Panc1 (cell line): ENCODE data around the gene MBD4. TPM values are rescaled to one million over a fixed set of nuclear protein-coding genes. Genes with fewer than 3 reads are reported as not detected.

Experiments
- ATAC-seq: fragments of 200-7000 bp; cut with Tn5 transposase; 2 replicates; pipeline ENCODE4 v1.9.1; 2020; ENCODE audit warnings: mild to moderate bottlenecking, moderate library complexity
- BruUV-seq: library from RNA; stranded (reverse); fragments of 400-500 nt; replicated peaks from 2 replicates; lab custom pipeline; 2021; lab: Mats Ljungman, UMichigan
- CTCF ChIA-PET: fragments of 300-600 bp; sonication (Branson Sonifier 250); formaldehyde crosslinking; loops from one replicate; lab custom pipeline; 2022; ENCODE audit warnings: antibody characterized with exemption; lab: Charles Lee
- POLR2A ChIA-PET: fragments of 300-600 bp; sonication (Branson Sonifier 250); formaldehyde crosslinking; loops from one replicate; lab custom pipeline; 2022; ENCODE audit warnings: antibody characterized with exemption; lab: Charles Lee
- DNase-seq: peaks from one replicate; pipeline ENCODE4 v3.0.0-alpha.2; 2010; ENCODE audit warnings: low read depth, low spot score
- H3K27ac ChIP-seq: 2 replicates; pipeline ENCODE4 v1.5.1; 2011; ENCODE audit warnings: mild to moderate bottlenecking, low read length, inconsistent platforms
- H3K27me3 ChIP-seq: fragments of 200-500 bp; sonication (Bioruptor generic); 2 replicates; pipeline ENCODE4 v1.6.0; 2014; ENCODE audit warnings: low read length, inconsistent platforms; ENCODE audit not compliant: control insufficient read depth, insufficient read depth
- H3K36me3 ChIP-seq: fragments of 200-500 bp; sonication (Bioruptor generic); 2 replicates; pipeline ENCODE4 v1.5.1; 2014; ENCODE audit warnings: inconsistent platforms, mild to moderate bottlenecking, low read length, moderate library complexity; ENCODE audit not compliant: control insufficient read depth, insufficient read depth
- H3K4me1 ChIP-seq: 2 replicates; pipeline ENCODE4 v1.5.1; 2011; ENCODE audit warnings: inconsistent platforms, mild to moderate bottlenecking, low read length, moderate library complexity; ENCODE audit not compliant: control insufficient read depth, insufficient read depth
- H3K4me3 ChIP-seq, 2 experiments: 2 replicates each; pipeline ENCODE4 v1.5.1; 2011 to 2012; ENCODE audit warnings: low read depth in 2 of 2, low read length in 2 of 2, mild to moderate bottlenecking in 2 of 2, inconsistent platforms in 1 of 2, moderate library complexity in 1 of 2
- H3K9me3 ChIP-seq: fragments of 200-500 bp; sonication (Bioruptor generic); 2 replicates; pipeline ENCODE4 v1.5.1; 2014; ENCODE audit warnings: low read depth, mild to moderate bottlenecking, inconsistent platforms, low read length, moderate library complexity; ENCODE audit not compliant: control insufficient read depth, insufficient read depth
- CTCF ChIP-seq: fragments of 450-650 bp; IDR thresholded peaks from 2 replicates; pipeline ENCODE4 v1.5.1; 2017; ENCODE audit warnings: mild to moderate bottlenecking
- POLR2AphosphoS5 ChIP-seq: IDR thresholded peaks from 2 replicates; pipeline ENCODE4 v1.6.1; 2012; ENCODE audit warnings: mild to moderate bottlenecking, low read depth, low read length, moderate library complexity
- REST ChIP-seq, 2 experiments: IDR thresholded peaks; 2 replicates each; pipeline ENCODE4 v1.6.1; 2011 to 2012; ENCODE audit warnings: low read depth in 2 of 2, control low read depth in 1 of 2, low read length in 1 of 2, mild to moderate bottlenecking in 1 of 2, moderate library complexity in 1 of 2; ENCODE audit not compliant: insufficient read depth in 1 of 2
- SIN3A ChIP-seq: IDR thresholded peaks from 2 replicates; pipeline ENCODE4 v1.6.1; 2012; ENCODE audit warnings: low read depth, mild to moderate bottlenecking, low read length, moderate library complexity, borderline replicate concordance; ENCODE audit not compliant: insufficient read depth
- TCF7L2 ChIP-seq: IDR thresholded peaks from 2 replicates; pipeline ENCODE4 v1.6.1; 2011; ENCODE audit warnings: mild to moderate bottlenecking, low read depth, low read length, inconsistent platforms
- in situ Hi-C: cut with HindIII; loops from 2 replicates; pipeline ENCODE4 v1.10.0; 2016; ENCODE audit warnings: low sequenced_read_pairs, low pct_unique_long_range_greater_than_20kb
- intact Hi-C: fragments of 100-400 bp; cut with micrococcal nuclease; formaldehyde crosslinking; loops from one replicate; pipeline ENCODE4 v1.10.0; 2022; ENCODE audit not compliant: unreplicated experiment
- total RNA-seq: library from RNA; stranded (reverse); gene quantifications from one replicate; pipeline ENCODE4 v1.2.1, GENCODE V29; 2021; ENCODE audit not compliant: unreplicated experiment

The MBD4 gene
- total RNA-seq, 1 experiment from 2014 or later: 44.7 TPM

- CTCF ChIA-PET: no interaction called here
- no peak overlapping the region for H3K27ac ChIP-seq
- POLR2A ChIA-PET: interaction anchor here (0.6 kb wide), 1 partner anchor 449 kb away, joined by 5 read pairs; no protein-coding TSS in a partner anchor
- no TSS peak for BruUV-seq
- TF ChIP-seq CTCF (no peak), TCF7L2 (no peak), POLR2AphosphoS5 (no peak), REST (IDR thresholded peaks at IDR 0.05; ENCODE audit: insufficient read depth in 1 of 2, low read depth in 2 of 2, low read length in 1 of 2) (no peak), SIN3A (no peak)
- no peaks in the 10 kb centered on the region for H3K27me3 ChIP-seq
- H3K36me3 ChIP-seq: no peaks in the 10 kb centered on the region
- intact Hi-C loops (no loop called here), in situ Hi-C loops (no loop called here)
- H3K4me1 ChIP-seq: no peaks in the 10 kb centered on the region
- H3K4me3 ChIP-seq: no peak overlapping the region
- H3K9me3 ChIP-seq: no peaks in the 10 kb centered on the region
- DNase-seq (no peak), ATAC-seq (no peak)
Measured at GRCh38 chr3:129416415-129416814, 23.3 kb downstream of the MBD4 start.

- Histone ChIP-seq H3K9me3 (no peaks in the 10 kb centered on the region), H3K27ac (no peak overlapping the region), H3K27me3 (no peaks in the 10 kb centered on the region), H3K36me3 (no peaks in the 10 kb centered on the region), H3K4me3 (no peak overlapping the region), H3K4me1 (no peaks in the 10 kb centered on the region)
- in situ Hi-C loops (no loop called here), intact Hi-C loops (no loop called here)
- TF ChIP-seq REST (IDR thresholded peaks at IDR 0.05; ENCODE audit: insufficient read depth in 1 of 2, low read depth in 2 of 2, low read length in 1 of 2) (no peak), POLR2AphosphoS5 (no peak), SIN3A (no peak)
- POLR2A ChIA-PET: no interaction called here
- ATAC-seq (no peak), DNase-seq (no peak)
- BruUV-seq: no TSS peak
- CTCF ChIA-PET: no interaction called here
Measured at GRCh38 chr3:129415830-129416229, 23.9 kb downstream of the MBD4 start.
